Stimulated activated CD8-positive, alpha-beta memory T cell treated with anti-CD3 and anti-CD28 coated beads, Interleukin-15, amount 100 ng/mL, for 1 hour (primary cell): Measurements from ENCODE around the gene STRIP1.
"Not testable (repeated sequence)": the region's sequence is repeated elsewhere in the genome, so short reads cannot be mapped to it uniquely, and the experiment has no call there.

Experiments used
- DNase-seq: peaks from one replicate; pipeline ENCODE4 v3.0.0-alpha.2; 2020; ENCODE audit warnings: low read depth

Gene STRIP1

DNA sequence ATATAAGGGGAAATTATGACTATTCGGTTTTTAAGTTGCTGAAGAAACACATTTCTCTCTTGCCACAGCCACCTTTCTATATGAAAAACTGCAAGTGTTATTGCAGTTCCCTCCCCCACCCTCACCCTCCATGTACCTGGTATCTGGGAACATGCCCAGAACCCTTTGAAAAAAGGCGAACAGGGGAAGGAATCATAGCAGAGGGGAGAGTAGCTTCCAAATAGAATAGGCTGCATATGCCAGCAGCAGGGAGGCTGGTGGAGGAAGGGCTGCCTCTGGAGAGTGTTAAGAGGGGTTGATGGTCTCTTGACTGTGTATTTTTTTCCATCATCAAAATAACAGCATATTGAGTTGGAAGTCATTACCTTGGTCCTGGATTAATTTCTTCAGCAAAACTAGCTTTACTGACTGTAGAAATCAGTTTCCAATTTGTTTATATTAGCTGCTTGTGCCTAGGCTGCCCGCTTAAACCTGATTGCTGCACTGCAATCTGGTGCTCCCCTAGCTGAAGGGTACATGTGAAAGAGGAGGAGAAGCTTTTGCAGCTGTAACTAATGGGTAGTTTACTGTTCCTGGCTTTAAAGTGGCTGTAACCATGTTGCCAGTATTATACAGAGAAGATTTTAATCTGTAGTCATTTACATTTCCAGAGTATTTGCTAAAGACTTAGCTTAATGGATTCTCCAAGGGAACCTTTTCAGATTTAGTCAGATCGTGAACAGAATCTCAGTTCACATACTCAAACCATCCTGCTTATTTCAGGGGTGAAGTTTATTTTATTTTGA lies 27.2 kb upstream of the STRIP1 start:
- no peak for DNase-seq

- no peak for DNase-seq
Observed at GRCh38 chr1:110008971-110009565, 25.4 kb upstream of the STRIP1 start.

DNA sequence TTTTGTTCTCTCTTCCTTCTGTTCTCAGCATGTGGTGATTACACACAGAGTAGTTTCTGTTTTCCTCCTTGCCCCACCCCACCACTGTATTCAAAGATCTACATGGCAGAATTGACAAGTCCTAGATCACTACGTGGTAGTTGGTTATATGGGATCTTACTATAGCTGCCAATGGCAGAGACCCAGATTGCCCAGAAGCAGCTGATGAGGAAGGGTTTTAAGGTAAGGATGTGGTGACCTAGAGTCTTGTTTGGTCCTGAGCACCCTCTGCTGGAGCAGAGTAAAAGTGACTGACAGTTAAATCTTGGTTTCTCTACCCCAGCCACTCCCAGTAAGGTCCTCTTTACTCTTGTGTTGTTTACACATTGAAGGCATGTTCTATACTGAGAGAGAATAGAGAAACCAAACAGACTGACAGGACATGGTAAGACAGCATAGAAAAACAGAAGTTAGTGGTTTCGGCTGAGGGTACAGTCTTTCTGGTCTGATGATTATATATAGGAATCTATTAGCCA lies 22.8 kb upstream of the STRIP1 start:
- DNase-seq = no peak

- no peak for DNase-seq
Observed at GRCh38 chr1:110012100-110012780, 22.2 kb upstream of the STRIP1 start.

- DNase-seq = no peak
Observed at GRCh38 chr1:110017792-110018191, 16.6 kb upstream of the STRIP1 start.

DNA sequence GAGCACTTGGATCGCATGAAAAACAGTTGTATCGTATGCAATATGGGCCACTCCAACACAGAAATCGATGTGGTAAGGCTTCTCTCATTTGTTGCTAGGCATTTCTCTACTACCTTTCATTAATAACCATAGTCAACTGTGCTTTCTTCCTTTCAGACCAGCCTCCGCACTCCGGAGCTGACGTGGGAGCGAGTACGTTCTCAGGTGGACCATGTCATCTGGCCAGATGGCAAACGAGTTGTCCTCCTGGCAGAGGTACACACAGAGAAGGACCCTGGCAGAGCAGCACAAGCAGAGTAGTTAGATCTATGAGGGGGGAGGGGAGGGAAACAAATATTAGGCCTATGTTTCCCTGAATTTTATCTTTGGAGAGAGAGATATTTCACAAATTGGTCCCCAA lies 16.0 kb upstream of the STRIP1 start:
- DNase-seq = no peak

DNA sequence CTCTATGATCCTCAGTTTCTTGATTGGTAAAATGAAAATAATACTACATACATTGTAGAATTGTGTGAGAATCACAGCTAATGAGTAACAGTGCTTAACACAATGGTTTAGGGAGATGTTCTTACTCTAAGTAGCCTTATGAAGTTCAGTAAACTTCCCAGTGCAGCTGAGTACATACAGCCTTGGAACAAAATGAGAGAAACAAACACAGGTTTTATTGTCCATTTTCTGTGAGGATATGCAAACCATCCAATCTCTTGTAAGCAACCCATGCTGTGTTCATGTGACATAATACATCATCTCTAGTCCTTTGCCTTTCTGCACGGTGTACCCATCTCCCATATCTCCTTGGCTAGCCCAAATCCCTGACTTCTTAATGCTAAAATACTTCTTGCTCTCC lies 14.7 kb upstream of the STRIP1 start:
- no peak for DNase-seq

DNA sequence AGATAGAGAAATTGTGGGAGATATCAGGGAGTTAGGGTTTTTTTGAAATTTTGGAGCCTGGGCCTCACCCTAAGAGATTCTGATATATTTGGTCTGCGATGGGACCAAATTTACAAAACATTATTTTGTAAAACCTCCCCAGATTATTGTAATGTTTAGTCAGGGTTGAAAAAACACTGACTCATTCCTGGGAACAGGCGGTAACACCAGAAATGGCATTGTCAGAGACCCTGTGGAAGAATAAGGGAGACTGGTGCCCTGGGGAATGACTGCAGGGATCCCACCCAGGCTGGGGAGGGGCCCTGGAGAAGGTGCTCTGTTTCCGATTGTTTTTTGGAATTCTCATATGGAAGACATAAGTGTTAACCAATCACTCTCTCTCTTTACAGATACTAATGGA lies 13.1 kb upstream of the STRIP1 start:
- no peak for DNase-seq

GRCh38 chr1:110024613-110025012 lies 9.8 kb upstream of the STRIP1 start:
- DNase-seq = no peak

GRCh38 chr1:110030687-110031086 lies 3.7 kb upstream of the STRIP1 start:
- DNase-seq = not testable (repeated sequence)

- no peak for DNase-seq
Observed at GRCh38 chr1:110032327-110032726, 2.1 kb upstream of the STRIP1 start.

GRCh38 chr1:110033421-110033820 lies 1.0 kb upstream of the STRIP1 start:
- no peak for DNase-seq

DNA sequence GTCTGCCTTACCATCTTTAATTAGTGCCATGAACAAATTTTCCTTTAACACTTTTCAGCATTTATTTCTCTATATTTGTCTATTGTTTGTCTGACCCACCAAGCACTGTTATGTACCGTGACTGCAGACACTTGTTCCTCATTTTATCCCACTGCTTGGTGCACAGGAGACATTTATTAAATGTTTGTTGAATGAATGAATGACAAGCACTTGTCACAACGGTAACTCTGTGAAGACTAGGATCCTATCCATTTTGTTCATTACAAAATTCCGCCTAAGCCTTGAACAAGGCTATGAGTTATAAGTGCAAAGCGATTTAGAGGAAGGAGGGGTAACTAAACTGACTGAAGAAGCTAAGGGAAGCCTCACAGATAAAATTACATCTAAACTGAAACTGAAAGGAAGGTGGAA lies 379 bp upstream of the STRIP1 start:
- no peak for DNase-seq

- no peak for DNase-seq
Observed at GRCh38 chr1:110035236-110035752, 870 bp downstream of the STRIP1 start.

GRCh38 chr1:110038271-110038670 lies 3.8 kb downstream of the STRIP1 start:
- DNase-seq = no peak

DNA sequence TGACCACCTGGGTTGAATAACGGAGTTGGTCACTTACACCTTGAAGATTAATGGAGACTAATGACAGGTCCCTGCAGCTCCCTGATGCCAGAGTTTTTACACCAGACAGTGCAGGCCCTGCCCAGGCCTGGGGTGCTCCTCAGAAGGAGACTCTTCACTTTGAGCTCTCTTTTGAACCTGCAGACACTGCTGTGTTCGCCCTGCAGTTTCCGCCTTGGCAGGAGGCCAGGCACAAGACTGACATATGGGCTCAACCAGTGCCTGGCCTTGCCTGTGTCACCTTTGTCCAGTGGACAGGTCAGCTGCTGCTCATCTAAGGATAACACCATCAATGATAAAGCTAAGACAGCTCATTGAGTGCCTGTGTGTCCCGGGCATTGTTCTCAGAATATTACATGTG lies 5.2 kb downstream of the STRIP1 start:
- DNase-seq = no peak

DNA sequence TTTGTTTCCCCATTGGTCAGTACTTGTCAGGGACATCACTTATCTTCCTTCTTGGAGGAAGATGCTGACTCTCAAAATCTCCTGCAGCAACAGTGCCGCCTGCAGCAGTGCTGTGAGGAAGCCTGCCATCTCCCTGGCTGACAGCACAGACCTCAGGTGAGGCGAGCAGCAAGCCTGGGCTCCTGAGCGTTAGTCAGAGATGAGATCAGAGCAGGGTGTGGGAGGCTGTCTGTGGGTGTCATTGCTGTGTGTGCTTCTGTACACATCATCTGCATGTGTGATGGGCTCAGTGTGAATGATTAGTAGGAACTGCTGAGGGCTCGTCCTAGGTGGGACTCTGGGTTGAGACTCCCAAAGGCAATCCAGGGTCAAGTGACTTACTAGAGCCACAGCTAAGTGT lies 6.1 kb downstream of the STRIP1 start:
- DNase-seq = no peak

DNA sequence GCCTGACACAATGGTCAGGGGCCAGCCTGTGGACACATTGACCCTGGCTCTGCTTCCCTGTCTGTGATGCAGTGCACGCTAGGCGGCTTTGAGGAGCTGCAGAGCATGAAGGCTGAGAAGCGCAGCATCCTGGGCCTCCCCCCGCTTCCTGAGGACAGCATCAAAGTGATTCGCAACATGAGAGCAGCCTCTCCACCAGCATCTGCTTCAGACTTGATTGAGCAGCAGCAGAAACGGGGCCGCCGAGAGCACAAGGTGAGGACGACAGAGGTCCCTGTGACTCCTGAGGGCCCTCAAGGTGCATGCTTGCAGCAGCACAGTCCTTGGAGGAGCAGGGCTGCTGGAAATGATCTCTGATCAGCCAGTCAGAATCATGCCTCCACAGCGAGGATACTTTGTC lies 8.6 kb downstream of the STRIP1 start:
- no peak for DNase-seq

DNA sequence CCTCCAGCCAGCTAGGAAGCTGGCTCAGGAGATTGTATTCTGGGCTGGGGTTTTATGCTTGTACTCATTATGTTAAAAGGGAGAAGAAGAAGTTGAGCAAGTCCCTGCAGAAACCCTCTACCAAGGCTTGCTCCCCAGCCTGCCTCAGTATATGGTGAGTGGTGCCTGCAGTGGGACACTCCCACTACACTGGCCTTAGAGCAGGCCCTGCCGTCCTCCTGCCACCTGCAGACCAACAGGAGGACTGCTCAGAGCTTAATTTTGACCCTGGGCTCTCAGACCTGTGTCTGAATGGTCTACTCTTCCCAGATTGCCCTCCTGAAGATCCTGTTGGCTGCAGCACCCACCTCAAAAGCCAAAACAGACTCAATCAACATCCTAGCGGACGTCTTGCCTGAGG lies 13.0 kb downstream of the STRIP1 start:
- no peak for DNase-seq

GRCh38 chr1:110048240-110048639 lies 13.8 kb downstream of the STRIP1 start:
- DNase-seq = no peak

GRCh38 chr1:110048923-110049601 lies 14.6 kb downstream of the STRIP1 start:
- no peak for DNase-seq
